GM23338 (cell line): ENCODE data around the gene RAB3IP. TPM values are rescaled to one million over a fixed set of nuclear protein-coding genes. Genes with fewer than 3 reads are reported as not detected.

Source experiments
- ATAC-seq: fragments of 200-7000 bp; cut with Tn5 transposase; 3 replicates; pipeline ENCODE4 v1.9.1; 2020
- DNase-seq: peaks from one replicate; pipeline ENCODE4 v3.0.0-alpha.2; 2015; ENCODE audit warnings: low spot score
- H2AFZ ChIP-seq: fragments of 200-600 bp; sonication (generic); 2 replicates; pipeline ENCODE4 v1.8.0; 2016; ENCODE audit warnings: antibody characterized with exemption, mild to moderate bottlenecking, moderate library complexity
- H3F3A ChIP-seq: fragments of 200-600 bp; sonication (generic); replicated peaks from 2 replicates; pipeline ENCODE4 v1.8.0; 2017; ENCODE audit warnings: antibody characterized with exemption, mixed run types, low read depth
- H3K27ac ChIP-seq: fragments of 200-600 bp; sonication (generic); 2 replicates; pipeline ENCODE4 v1.6.1; 2016; ENCODE audit warnings: low read depth
- H3K27me3 ChIP-seq: fragments of 200-600 bp; sonication (generic); 2 replicates; pipeline ENCODE4 v1.8.0; 2016; ENCODE audit warnings: mild to moderate bottlenecking, mixed run types, moderate library complexity; ENCODE audit not compliant: insufficient read depth
- H3K36me3 ChIP-seq: fragments of 200-600 bp; sonication (generic); 2 replicates; pipeline ENCODE4 v1.8.0; 2016; ENCODE audit warnings: mild to moderate bottlenecking; ENCODE audit not compliant: insufficient read depth
- H3K4me1 ChIP-seq: fragments of 200-600 bp; sonication (generic); 2 replicates; pipeline ENCODE4 v1.8.0; 2016; ENCODE audit warnings: mild to moderate bottlenecking, moderate library complexity; ENCODE audit not compliant: insufficient read depth
- H3K4me2 ChIP-seq: fragments of 200-600 bp; sonication (generic); 2 replicates; pipeline ENCODE4 v1.7.1; 2017; ENCODE audit warnings: mixed run types
- H3K4me3 ChIP-seq: fragments of 200-600 bp; sonication (generic); 2 replicates; pipeline ENCODE4 v1.6.1; 2016; ENCODE audit warnings: mixed run types
- H3K79me2 ChIP-seq: fragments of 200-600 bp; sonication (generic); replicated peaks from 2 replicates; pipeline ENCODE4 v1.8.0; 2017; ENCODE audit warnings: mild to moderate bottlenecking; ENCODE audit not compliant: insufficient read depth
- H3K9me2 ChIP-seq: fragments of 200-600 bp; sonication (generic); 2 replicates; pipeline ENCODE4 v1.8.0; 2017; ENCODE audit not compliant: insufficient read depth
- H4K20me1 ChIP-seq: fragments of 200-600 bp; sonication (generic); replicated peaks from 2 replicates; pipeline ENCODE4 v1.8.0; 2017; ENCODE audit warnings: mild to moderate bottlenecking; ENCODE audit not compliant: insufficient read depth
- H3K27ac Mint-ChIP-seq: 2 replicates; pipeline ENCODE4 v1.8.0; 2020; ENCODE audit warnings: inconsistent platforms, mild to moderate bottlenecking, moderate library complexity, mixed read lengths
- H3K27me3 Mint-ChIP-seq: 3 replicates; pipeline ENCODE4 v1.8.0; 2022; ENCODE audit warnings: low read depth, mild to moderate bottlenecking, moderate library complexity, mixed read lengths, inconsistent platforms; ENCODE audit not compliant: insufficient read depth, poor library complexity
- H3K36me3 Mint-ChIP-seq: 3 replicates; pipeline ENCODE4 v1.8.0; 2021; ENCODE audit warnings: low read depth, mild to moderate bottlenecking, inconsistent platforms, moderate library complexity, mixed read lengths
- H3K4me1 Mint-ChIP-seq: 3 replicates; pipeline ENCODE4 v1.8.0; 2020; ENCODE audit warnings: mild to moderate bottlenecking, inconsistent platforms, mixed read lengths
- H3K4me3 Mint-ChIP-seq: 3 replicates; pipeline ENCODE4 v1.8.0; 2021; ENCODE audit warnings: moderate library complexity, mild to moderate bottlenecking, inconsistent platforms, mixed read lengths
- H3K9me3 Mint-ChIP-seq: 3 replicates; pipeline ENCODE4 v1.8.0; 2020; ENCODE audit warnings: moderate library complexity, mild to moderate bottlenecking, inconsistent platforms, mixed read lengths
- CREB1 ChIP-seq: fragments of 250-450 bp; sonication (Bioruptor Pico); IDR thresholded peaks from 2 replicates; pipeline ENCODE4 v1.5.0; 2020; ENCODE audit warnings: low read depth, mild to moderate bottlenecking, moderate library complexity
- CTCF ChIP-seq, 2 experiments: fragments of 200-600 bp in 1 of 2; sonication (generic) in 1 of 2; conservative IDR thresholded peaks; 2 replicates each; pipeline versions ENCODE4 v1.5.1 to v1.6.1; 2016 to 2017; ENCODE audit warnings: antibody characterized with exemption in 2 of 2, low read depth in 2 of 2, mild to moderate bottlenecking in 2 of 2, moderate library complexity in 1 of 2
- ETS1 ChIP-seq: IDR thresholded peaks from 2 replicates; pipeline ENCODE4 v1.6.1; 2016; ENCODE audit warnings: antibody characterized with exemption
- EZH2 ChIP-seq: fragments of 200-600 bp; sonication (generic); IDR thresholded peaks from one replicate; pipeline ENCODE4 v1.8.0; 2017; ENCODE audit warnings: antibody characterized with exemption, mild to moderate bottlenecking, low read depth; ENCODE audit not compliant: unreplicated experiment
- EZH2phosphoT487 ChIP-seq: fragments of 200-600 bp; sonication (generic); IDR thresholded peaks from one replicate; pipeline ENCODE4 v1.8.1; 2018; ENCODE audit warnings: antibody characterized with exemption; ENCODE audit not compliant: unreplicated experiment
- JUNB ChIP-seq: IDR thresholded peaks from one replicate; pipeline ENCODE4 v1.6.1; 2016; ENCODE audit warnings: antibody characterized with exemption; ENCODE audit not compliant: unreplicated experiment
- NANOG ChIP-seq: IDR thresholded peaks from 2 replicates; pipeline ENCODE4 v1.6.1; 2016; ENCODE audit warnings: antibody characterized with exemption, borderline replicate concordance
- POLR2AphosphoS5 ChIP-seq: IDR thresholded peaks from 2 replicates; pipeline ENCODE4 v1.6.1; 2016; ENCODE audit warnings: antibody characterized with exemption, low read depth
- REST ChIP-seq: IDR thresholded peaks from one replicate; pipeline ENCODE4 v1.6.1; 2018; ENCODE audit warnings: antibody characterized with exemption; ENCODE audit not compliant: unreplicated experiment
- STAT1 ChIP-seq: IDR thresholded peaks from one replicate; pipeline ENCODE4 v1.6.1; 2016; ENCODE audit warnings: antibody characterized with exemption; ENCODE audit not compliant: unreplicated experiment
- ZNF114 ChIP-seq: fragments of 250-450 bp; sonication (Bioruptor Pico); IDR thresholded peaks from 2 replicates; pipeline ENCODE4 v1.5.0; 2020; ENCODE audit warnings: mild to moderate bottlenecking, moderate library complexity
- ZNF331 ChIP-seq: fragments of 250-450 bp; sonication (Bioruptor Pico); IDR thresholded peaks from 2 replicates; pipeline ENCODE4 v1.5.0; 2020; ENCODE audit warnings: low read depth, mild to moderate bottlenecking, moderate library complexity
- ZNF462 ChIP-seq: fragments of 250-450 bp; sonication (Bioruptor Pico); IDR thresholded peaks from 2 replicates; pipeline ENCODE4 v1.5.0; 2020; ENCODE audit warnings: mild to moderate bottlenecking, moderate library complexity
- polyA plus RNA-seq: library from polyadenylated mRNA; unstranded; fragments of >200 nt; fragmentation: Nextera tagmentation; extraction: Ambion mirVana; gene quantifications from 2 replicates; pipeline ENCODE4 v1.2.1, GENCODE V29; 2016
- total RNA-seq: library from RNA; depleted of rRNA; stranded (reverse); fragments of >200 nt; shearing (Covaris generic); gene quantifications from 2 replicates; pipeline ENCODE4 v1.2.3, GENCODE V29; 2014

Gene RAB3IP
- total and polyA plus RNA-seq, 2 experiments from 2014 or later, result 48.6 TPM

GRCh38 chr12:69872804-69873203, 134.1 kb downstream of the RAB3IP start:
- Histone ChIP-seq H4K20me1 (no peaks in the 10 kb centered on the region), H3K27ac (no peak overlapping the region), H3K36me3 (no peaks in the 10 kb centered on the region), H3K4me3 (no peak overlapping the region), H3K27me3 (no peaks in the 10 kb centered on the region), H3K4me1 (no peaks in the 10 kb centered on the region; the same call in 1 of the 2 replicates), H2AFZ (no peak overlapping the region; the same call in 1 of the 2 replicates), H3K4me2 (no peak overlapping the region), H3K9me2 (no peaks in the 10 kb centered on the region), H3F3A (no peaks in the 10 kb centered on the region), H3K79me2 (no peaks in the 10 kb centered on the region)
- Mint-ChIP-seq H3K27me3 (no peaks in the 10 kb centered on the region), H3K27ac (no peak overlapping the region), H3K36me3 (no peaks in the 10 kb centered on the region), H3K4me3 (no peak overlapping the region), H3K9me3 (no peaks in the 10 kb centered on the region), H3K4me1 (peaks cover 12% of the 10 kb centered on the region; the same call in 2 of the 3 replicates)
- ATAC-seq (no peak), DNase-seq (no peak)
- TF ChIP-seq EZH2phosphoT487 (no peak), CTCF (conservative IDR thresholded peaks at IDR 0.05; ENCODE audit: low read depth in 2 of 2) (no peak), ZNF114 (CRISPR knock-in tag) (no peak), EZH2 (no peak), ZNF331 (CRISPR knock-in tag) (no peak), STAT1 (no peak), POLR2AphosphoS5 (no peak), CREB1 (CRISPR knock-in tag) (no peak), ETS1 (no peak), ZNF462 (CRISPR knock-in tag) (no peak), NANOG (no peak), JUNB (no peak), REST (no peak)
